Trophoblast cell (in vitro differentiated cells and primary cell): Measurements from ENCODE around the gene MRFAP1L1.

Experiments used
- DNase-seq, 2 donors: peaks; one replicate each; pipeline ENCODE4 v3.0.0-alpha.2; 2016
- H2AFZ ChIP-seq: 2 replicates; pipeline ENCODE4 v1.6.1; 2013; ENCODE audit warnings: low read length, moderate library complexity, mild to moderate bottlenecking; ENCODE audit not compliant: insufficient read depth, poor library complexity
- H2AK5ac ChIP-seq: 2 replicates; pipeline ENCODE4 v1.6.1; 2013; ENCODE audit warnings: mild to moderate bottlenecking, low read length
- H2BK120ac ChIP-seq: 2 replicates; pipeline ENCODE4 v1.6.1; 2013; ENCODE audit warnings: low read length, mild to moderate bottlenecking, moderate library complexity; ENCODE audit not compliant: insufficient read depth, poor library complexity
- H2BK12ac ChIP-seq: 2 replicates; pipeline ENCODE4 v1.6.1; 2013; ENCODE audit warnings: mild to moderate bottlenecking, low read length, moderate library complexity
- H2BK5ac ChIP-seq: 2 replicates; pipeline ENCODE4 v1.6.1; 2013; ENCODE audit warnings: low read length, low read depth, moderate library complexity, mild to moderate bottlenecking; ENCODE audit not compliant: poor library complexity
- H3K14ac ChIP-seq: 2 replicates; pipeline ENCODE4 v1.6.1; 2013; ENCODE audit warnings: mild to moderate bottlenecking, low read length
- H3K18ac ChIP-seq: 2 replicates; pipeline ENCODE4 v1.6.1; 2013; ENCODE audit warnings: mild to moderate bottlenecking, low read length
- H3K23ac ChIP-seq: 2 replicates; pipeline ENCODE4 v1.6.1; 2013; ENCODE audit warnings: low read length
- H3K27ac ChIP-seq: 2 replicates; pipeline ENCODE4 v1.5.1; 2013; ENCODE audit warnings: low read depth, mild to moderate bottlenecking, inconsistent platforms, low read length, moderate library complexity
- H3K27me3 ChIP-seq: 2 replicates; pipeline ENCODE4 v1.6.1; 2013; ENCODE audit warnings: inconsistent platforms, mild to moderate bottlenecking, low read length, moderate library complexity; ENCODE audit not compliant: insufficient read depth
- H3K36me3 ChIP-seq, 2 experiments: 1 replicate in 1 of 2; 2 replicates in 1 of 2; pipeline ENCODE4 v1.6.1; 2013; ENCODE audit warnings: low read length in 2 of 2, mild to moderate bottlenecking in 2 of 2, moderate library complexity in 1 of 2; ENCODE audit not compliant: insufficient read depth in 2 of 2, control insufficient read depth in 1 of 2
- H3K4ac ChIP-seq: 2 replicates; pipeline ENCODE4 v1.6.1; 2013; ENCODE audit warnings: low read depth, mild to moderate bottlenecking, low read length, moderate library complexity
- H3K4me1 ChIP-seq, 2 experiments: 1 replicate in 1 of 2; 2 replicates in 1 of 2; pipeline ENCODE4 v1.6.1; 2013; ENCODE audit warnings: low read length in 2 of 2, mild to moderate bottlenecking in 2 of 2, moderate library complexity in 1 of 2; ENCODE audit not compliant: insufficient read depth in 2 of 2, control insufficient read depth in 1 of 2
- H3K4me2 ChIP-seq: 2 replicates; pipeline ENCODE4 v1.6.1; 2013; ENCODE audit warnings: inconsistent platforms, mild to moderate bottlenecking, low read length, moderate library complexity
- H3K4me3 ChIP-seq: 2 replicates; pipeline ENCODE4 v1.5.1; 2013; ENCODE audit warnings: mild to moderate bottlenecking, low read depth, low read length, inconsistent platforms
- H3K79me1 ChIP-seq: one replicate; pipeline ENCODE4 v1.6.1; 2013; ENCODE audit warnings: low read length
- H3K79me2 ChIP-seq: 2 replicates; pipeline ENCODE4 v1.6.1; 2013; ENCODE audit warnings: low read length, mild to moderate bottlenecking; ENCODE audit not compliant: control insufficient read depth, insufficient read depth, poor library complexity
- H3K9ac ChIP-seq: 2 replicates; pipeline ENCODE4 v1.6.1; 2013; ENCODE audit warnings: mild to moderate bottlenecking, low read length
- H3K9me3 ChIP-seq: 2 replicates; pipeline ENCODE4 v1.6.1; 2013; ENCODE audit warnings: low read depth, mild to moderate bottlenecking, control low read depth, inconsistent platforms, low read length; ENCODE audit not compliant: insufficient read depth
- H4K12ac ChIP-seq: 2 replicates; pipeline ENCODE4 v1.6.1; 2013; ENCODE audit warnings: low read depth, mild to moderate bottlenecking, low read length, moderate library complexity
- H4K8ac ChIP-seq: 2 replicates; pipeline ENCODE4 v1.6.1; 2013; ENCODE audit warnings: low read depth, mild to moderate bottlenecking, low read length, moderate library complexity
- H4K91ac ChIP-seq: one replicate; pipeline ENCODE4 v1.6.1; 2013; ENCODE audit warnings: low read depth, mild to moderate bottlenecking, low read length, moderate library complexity
- WGBS: extraction: QIAGEN DNeasy Blood & Tissue Kit; methylation state at CpG from one replicate; pipeline ENCODE4 v1.1.7; 2013; ENCODE audit warnings: missing lambda C conversion rate; ENCODE audit not compliant: insufficient read length, insufficient coverage; ENCODE audit errors: extremely low coverage; 5-methylcytosine and 5-hydroxymethylcytosine counted together

The MRFAP1L1 gene

DNA sequence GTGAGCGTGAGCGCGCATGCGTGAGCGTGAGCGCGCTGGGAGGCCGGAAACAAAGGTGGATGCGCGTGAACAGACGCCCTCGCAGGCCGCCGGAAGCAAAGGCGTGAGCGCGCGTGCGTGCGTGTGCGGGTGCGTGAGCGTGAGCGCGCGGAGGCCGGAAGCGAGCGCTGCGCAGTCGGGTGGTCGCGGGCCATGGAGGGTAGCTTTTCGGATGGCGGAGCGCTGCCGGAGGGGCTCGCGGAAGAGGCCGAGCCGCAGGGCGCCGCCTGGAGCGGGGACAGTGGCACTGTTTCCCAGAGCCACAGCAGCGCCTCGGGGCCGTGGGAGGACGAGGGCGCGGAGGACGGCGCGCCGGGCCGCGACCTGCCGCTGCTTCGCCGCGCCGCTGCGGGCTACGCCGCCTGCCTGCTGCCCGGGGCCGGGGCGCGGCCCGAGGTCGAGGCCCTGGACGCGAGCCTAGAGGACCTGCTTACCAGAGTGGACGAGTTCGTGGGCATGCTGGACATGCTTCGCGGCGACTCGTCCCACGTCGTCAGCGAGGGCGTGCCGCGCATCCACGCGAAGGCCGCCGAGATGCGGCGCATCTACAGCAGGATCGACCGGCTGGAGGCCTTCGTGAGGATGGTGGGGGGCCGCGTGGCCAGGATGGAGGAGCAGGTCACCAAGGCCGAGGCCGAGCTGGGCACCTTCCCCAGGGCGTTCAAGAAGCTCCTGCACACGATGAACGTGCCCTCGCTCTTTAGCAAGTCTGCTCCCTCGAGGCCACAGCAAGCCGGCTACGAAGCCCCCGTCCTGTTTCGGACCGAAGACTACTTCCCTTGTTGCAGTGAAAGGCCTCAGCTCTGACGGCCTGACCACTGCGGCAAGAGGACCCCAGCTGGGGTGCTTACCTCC is 6.6 kb upstream of the MRFAP1L1 start, which contains the start of gene BLOC1S4:
BLOC1S4 (plus strand) TSS at position 157 of the 894 bp plus-strand sequence; CDS start at position 193, 36 bp downstream.
- peak within 1 kb of the TSS; percentile 82 for H2BK120ac ChIP-seq
- no peaks in the 10 kb centered on the region for H3K27me3 ChIP-seq
- peak within 1 kb of the TSS; percentile 84 for H2AK5ac ChIP-seq
- H3K4ac ChIP-seq, result peak within 1 kb of the TSS; percentile 97
- H2AFZ ChIP-seq, result peak within 1 kb of the TSS; percentile 77
- WGBS, result no CpG with 5 or more reads among the region's 109 CpGs
- H3K23ac ChIP-seq, result no peak within 1 kb of the TSS
- peaks cover 0 to 2% of the 10 kb centered on the region in 2 experiments for H3K4me1 ChIP-seq
- peaks cover 2% of the 10 kb centered on the region for H3K9me3 ChIP-seq
- H3K79me1 ChIP-seq, result peaks cover 7% of the 10 kb centered on the region
- H3K36me3 ChIP-seq, result no peaks in the 10 kb centered on the region
- peak within 1 kb of the TSS; percentile 66 for H2BK12ac ChIP-seq
- peak within 1 kb of the TSS; percentile 60 for H3K27ac ChIP-seq
- peak within 1 kb of the TSS; percentile 76 for H3K4me2 ChIP-seq
- H4K8ac ChIP-seq, result peak within 1 kb of the TSS; percentile 95
- peak within 1 kb of the TSS; percentile 67 for H2BK5ac ChIP-seq
- H3K14ac ChIP-seq, result peak within 1 kb of the TSS; percentile 95
- H3K9ac ChIP-seq, result peak within 1 kb of the TSS; percentile 91
- peak within 1 kb of the TSS; percentile 95 for H3K4me3 ChIP-seq
- H3K18ac ChIP-seq, result peak within 1 kb of the TSS; percentile 97
- DNase-seq, result peak; percentile 88 to 97
- peak within 1 kb of the TSS; percentile 89 for H4K12ac ChIP-seq
- H4K91ac ChIP-seq, result peak within 1 kb of the TSS; percentile 86
- peaks cover 7% of the 10 kb centered on the region for H3K79me2 ChIP-seq

DNA sequence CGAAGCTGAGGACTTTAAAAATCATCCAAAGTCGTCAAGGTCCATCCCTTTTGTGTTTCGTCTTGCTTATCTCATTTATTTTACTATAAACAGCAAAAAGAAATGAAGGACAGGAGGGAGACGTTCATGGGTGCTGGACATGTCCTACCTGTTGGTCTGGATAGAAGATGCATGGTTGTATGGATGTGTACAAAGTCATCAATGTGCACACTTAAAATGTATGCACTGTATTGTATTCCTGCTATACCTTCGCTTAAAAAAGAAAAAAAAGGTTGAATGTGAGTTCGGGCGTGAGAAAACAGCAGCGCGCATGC is 6.0 kb upstream of the MRFAP1L1 start:
- DNase-seq, result no peak

DNA sequence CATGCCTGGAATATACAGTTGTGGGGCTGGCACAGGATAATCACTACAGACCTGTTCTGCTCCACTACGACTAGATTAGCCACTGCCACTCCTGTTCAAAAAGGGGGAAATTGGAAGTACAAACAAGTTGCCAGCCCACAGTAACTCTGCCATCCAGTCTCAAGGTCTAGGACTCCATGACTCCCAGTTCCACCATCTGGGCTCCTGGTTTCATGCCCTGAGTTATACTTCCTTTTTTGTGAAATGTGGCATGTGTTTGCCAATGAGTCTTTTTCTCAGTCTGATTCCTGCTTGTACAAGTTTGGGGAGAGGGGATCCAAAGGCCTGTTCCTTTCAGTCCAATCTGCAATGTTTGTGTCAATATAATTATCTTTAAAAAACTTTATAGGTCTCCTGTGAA is 5.3 kb upstream of the MRFAP1L1 start:
- H4K12ac ChIP-seq, result no peak overlapping the region
- H3K79me2 ChIP-seq, result peaks cover 7% of the 10 kb centered on the region
- H4K91ac ChIP-seq, result no peak overlapping the region
- no CpG with 5 or more reads among the region's 1 CpG for WGBS
- H3K23ac ChIP-seq, result no peak overlapping the region
- no peak for DNase-seq
- H3K4me2 ChIP-seq, result no peak overlapping the region
- H3K9ac ChIP-seq, result no peak overlapping the region
- peaks cover 2% of the 10 kb centered on the region for H3K9me3 ChIP-seq
- no peak overlapping the region for H2BK12ac ChIP-seq
- H3K27me3 ChIP-seq, result no peaks in the 10 kb centered on the region
- no peak overlapping the region for H2BK5ac ChIP-seq
- no peak overlapping the region for H3K4ac ChIP-seq
- no peak overlapping the region for H4K8ac ChIP-seq
- H3K4me1 ChIP-seq, result peaks cover 0 to 8% of the 10 kb centered on the region in 2 experiments
- no peak overlapping the region for H2AK5ac ChIP-seq
- peaks cover 7% of the 10 kb centered on the region for H3K79me1 ChIP-seq
- H3K14ac ChIP-seq, result no peak overlapping the region
- H2AFZ ChIP-seq, result no peak overlapping the region
- H2BK120ac ChIP-seq, result no peak overlapping the region
- H3K36me3 ChIP-seq, result no peaks in the 10 kb centered on the region
- no peak overlapping the region for H3K4me3 ChIP-seq
- no peak overlapping the region for H3K27ac ChIP-seq
- no peak overlapping the region for H3K18ac ChIP-seq

More for the DNA sequence above, 6.0 kb upstream of the MRFAP1L1 start:
- Histone ChIP-seq H3K4me3 (peak overlapping the region; percentile 95), H3K18ac (no peak overlapping the region), H3K4me2 (peak overlapping the region; percentile 76), H3K4ac (no peak overlapping the region), H2AK5ac (no peak overlapping the region), H4K12ac (no peak overlapping the region), H2AFZ (no peak overlapping the region), H3K27me3 (no peaks in the 10 kb centered on the region), H3K9me3 (peaks cover 2% of the 10 kb centered on the region), H3K9ac (no peak overlapping the region), H3K79me1 (peaks cover 7% of the 10 kb centered on the region), H4K8ac (peak overlapping the region; percentile 74), H3K4me1 (peaks cover 0 to 2% of the 10 kb centered on the region in 2 experiments), H3K36me3 (no peaks in the 10 kb centered on the region), H2BK5ac (no peak overlapping the region), H3K14ac (no peak overlapping the region), H3K23ac (no peak overlapping the region), H3K79me2 (peaks cover 7% of the 10 kb centered on the region), H2BK12ac (no peak overlapping the region), H4K91ac (no peak overlapping the region), H3K27ac (no peak overlapping the region), H2BK120ac (no peak overlapping the region)
- no CpG with 5 or more reads among the region's 9 CpGs for WGBS

DNA sequence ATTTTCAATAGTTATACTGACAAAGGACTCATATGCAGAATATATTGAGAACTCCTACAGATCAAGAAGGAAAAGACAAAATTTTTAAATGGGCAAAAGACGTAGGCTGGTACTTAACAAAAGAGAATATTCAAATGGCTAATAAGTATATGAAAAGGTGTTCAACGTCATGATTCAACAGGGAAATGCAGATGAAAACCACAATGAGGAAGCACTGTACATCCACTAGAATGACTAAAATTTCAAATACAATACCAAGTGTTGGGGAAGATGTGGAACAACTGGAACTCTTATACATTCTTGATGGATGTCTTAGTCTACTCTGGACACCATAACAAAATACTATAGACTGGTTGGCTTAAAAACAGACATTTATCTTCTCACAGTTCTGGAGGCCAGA is 1.3 kb upstream of the MRFAP1L1 start:
- Histone ChIP-seq H3K4me1 (peaks cover 0 to 8% of the 10 kb centered on the region in 2 experiments), H2AK5ac (no peak overlapping the region), H3K18ac (no peak overlapping the region), H3K14ac (no peak overlapping the region), H3K79me1 (peaks cover 5% of the 10 kb centered on the region), H3K4me3 (no peak overlapping the region), H3K79me2 (peaks cover 7% of the 10 kb centered on the region), H3K36me3 (no peaks in the 10 kb centered on the region), H3K27me3 (no peaks in the 10 kb centered on the region), H2BK12ac (no peak overlapping the region), H4K91ac (no peak overlapping the region), H3K9ac (no peak overlapping the region), H4K8ac (no peak overlapping the region), H3K4me2 (no peak overlapping the region), H2BK120ac (no peak overlapping the region), H2BK5ac (no peak overlapping the region), H4K12ac (no peak overlapping the region), H3K23ac (no peak overlapping the region), H2AFZ (no peak overlapping the region), H3K9me3 (peaks cover 2% of the 10 kb centered on the region), H3K4ac (no peak overlapping the region), H3K27ac (no peak overlapping the region)
- no peak for DNase-seq
- WGBS, result no CpG with 5 or more reads among the region's 2 CpGs
